Measurements from ENCODE around the gene KLHL8. TPM values are rescaled to one million over a fixed set of nuclear protein-coding genes. Genes with fewer than 3 reads are reported as not detected.
A peak's percentile ranks its signal among the peaks of the same experiment; 100 is the strongest.

The KLHL8 gene
- total and polyA plus RNA-seq, 3 experiments from 2014 or later, result 9.9 to 15.8 (median 15.6) TPM

DNA sequence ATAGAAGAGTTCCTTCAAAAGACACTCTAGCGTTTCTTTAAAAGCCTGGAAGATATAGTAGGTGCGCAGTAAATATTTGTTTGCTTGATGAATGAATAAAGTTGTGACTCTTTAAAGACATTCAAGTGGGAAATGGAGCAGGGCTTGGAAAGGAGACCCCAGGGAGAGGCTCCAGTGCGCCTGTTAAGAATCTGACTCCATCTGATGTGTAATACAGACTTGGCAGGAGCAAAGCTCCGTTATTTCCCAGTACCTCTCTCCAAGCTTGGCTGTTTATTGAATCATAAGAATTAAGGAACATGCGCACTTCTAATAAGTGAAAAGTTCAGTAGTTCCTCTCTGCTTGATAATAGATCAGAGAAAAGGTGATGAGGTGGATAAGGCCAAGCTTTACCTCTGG is 18.8 kb upstream of the KLHL8 start:
- H3K36me3 Mint-ChIP-seq, result peaks cover 1 to 17% (median 6%) of the 10 kb centered on the region in 3 donors
- H3K27ac Mint-ChIP-seq, result no peak overlapping the region
- Histone ChIP-seq H3K9me3 (ENCODE audit: low read length) (peaks cover 6% of the 10 kb centered on the region), H3K4me1 (ENCODE audit: insufficient read depth, low read length) (peaks cover 5% of the 10 kb centered on the region), H3K36me3 (ENCODE audit: insufficient read depth, low read length) (no peaks in the 10 kb centered on the region), H3K27me3 (ENCODE audit: insufficient read depth, low read length, poor library complexity, severe bottlenecking) (no peaks in the 10 kb centered on the region), H3K27ac (ENCODE audit: low read depth, low read length) (no peak overlapping the region), H3K4me3 (ENCODE audit: low read length) (no peak overlapping the region)
- H3K27me3 Mint-ChIP-seq, result peaks cover 14 to 22% of the 10 kb centered on the region in 2 donors
- peaks cover 16 to 21% (median 20%) of the 10 kb centered on the region in 5 donors for H3K9me3 Mint-ChIP-seq
- no peak overlapping the region for H3K4me3 Mint-ChIP-seq
- H3K4me1 Mint-ChIP-seq, result peaks cover 0 to 2% (median 0%) of the 10 kb centered on the region in 3 donors
- ChIA-PET POLR2A (no interaction called here), CTCF (interaction anchor here (0.9 kb wide), 1 partner anchor 317 kb away, joined by 3 read pairs; no protein-coding TSS in a partner anchor)
- no peak for DNase-seq

DNA sequence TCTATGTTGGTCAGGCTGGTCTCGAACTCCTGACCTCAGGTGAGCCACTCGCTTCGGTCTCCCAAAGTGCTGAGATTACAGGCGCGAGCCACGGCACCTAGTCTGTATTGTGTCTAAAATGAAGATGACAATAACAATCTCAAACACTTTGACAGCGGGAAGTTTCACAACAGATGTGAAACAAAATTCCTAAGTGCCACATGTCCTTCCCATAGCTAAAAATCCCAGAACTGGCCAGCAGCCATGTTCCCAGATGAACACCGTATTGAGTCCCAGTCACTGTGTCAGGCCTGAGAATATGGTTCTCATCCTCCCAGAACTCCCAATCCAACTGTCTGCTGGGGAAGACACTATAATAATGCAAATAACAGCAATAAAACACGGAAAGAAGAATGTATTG is 16.4 kb upstream of the KLHL8 start:
- Mint-ChIP-seq H3K4me1 (peaks cover 0 to 2% (median 0%) of the 10 kb centered on the region in 3 donors), H3K27me3 (peaks cover 3 to 19% of the 10 kb centered on the region in 2 donors), H3K9me3 (peaks cover 0 to under 1% (median under 1%) of the 10 kb centered on the region in 5 donors), H3K27ac (no peak overlapping the region), H3K4me3 (peak overlapping the region in 2 of 7 donors; percentile 35 to 78), H3K36me3 (no peaks in the 10 kb centered on the region)
- Histone ChIP-seq H3K9me3 (ENCODE audit: low read length) (no peaks in the 10 kb centered on the region), H3K27me3 (ENCODE audit: insufficient read depth, low read length, poor library complexity, severe bottlenecking) (no peaks in the 10 kb centered on the region), H3K4me3 (ENCODE audit: low read length) (no peak overlapping the region), H3K4me1 (ENCODE audit: insufficient read depth, low read length) (peaks cover 5% of the 10 kb centered on the region), H3K36me3 (ENCODE audit: insufficient read depth, low read length) (no peaks in the 10 kb centered on the region), H3K27ac (ENCODE audit: low read depth, low read length) (no peak overlapping the region)
- CTCF ChIA-PET, result interaction anchor here (1.6 to 4.2 kb wide), 4 partner anchors 17 to 315 kb away, joined by 6 to 43 read pairs (median 12); partner anchors contain the start of gene KLHL8
- POLR2A ChIA-PET, result no interaction called here
- no peak for DNase-seq

DNA sequence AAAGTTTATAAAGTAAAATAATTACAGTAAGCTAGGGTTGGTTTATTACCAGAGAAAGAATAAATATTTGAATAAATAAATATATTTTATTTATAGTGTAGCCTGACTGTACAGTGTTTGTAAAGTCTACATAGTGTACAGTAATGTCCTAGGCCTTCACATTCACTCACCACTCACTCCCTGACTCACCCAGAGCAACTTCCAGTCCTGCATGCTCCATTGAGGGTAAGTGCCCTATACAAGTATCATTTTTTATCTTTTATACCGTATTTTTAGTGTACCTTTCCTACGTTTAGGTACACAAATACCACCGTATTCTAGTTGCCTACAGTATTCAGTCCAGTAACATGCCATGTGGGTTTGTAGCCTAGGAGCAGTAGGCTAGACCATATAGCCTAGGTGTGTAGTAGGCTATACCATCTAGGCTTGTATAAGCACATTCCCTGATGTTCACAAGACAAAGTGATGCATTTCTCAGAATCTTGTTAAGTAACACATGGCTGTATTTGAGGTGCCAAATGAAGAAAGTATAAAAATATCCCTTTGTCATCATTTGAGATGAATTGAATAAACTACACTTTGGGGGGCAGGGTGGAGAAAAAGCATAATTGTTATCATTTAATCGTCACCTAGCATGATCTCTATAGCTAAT is 14.7 kb upstream of the KLHL8 start:
- H3K27me3 Mint-ChIP-seq, result peaks cover 3 to 10% of the 10 kb centered on the region in 2 donors
- Histone ChIP-seq H3K27me3 (ENCODE audit: insufficient read depth, low read length, poor library complexity, severe bottlenecking) (no peaks in the 10 kb centered on the region), H3K9me3 (ENCODE audit: low read length) (no peaks in the 10 kb centered on the region), H3K27ac (ENCODE audit: low read depth, low read length) (no peak overlapping the region), H3K4me3 (ENCODE audit: low read length) (peak overlapping the region; percentile 51), H3K4me1 (ENCODE audit: insufficient read depth, low read length) (peaks cover 5% of the 10 kb centered on the region), H3K36me3 (ENCODE audit: insufficient read depth, low read length) (no peaks in the 10 kb centered on the region)
- POLR2A ChIA-PET, result no interaction called here
- no peaks in the 10 kb centered on the region for H3K36me3 Mint-ChIP-seq
- peak overlapping the region in 1 of 8 donors; percentile 49 for H3K27ac Mint-ChIP-seq
- CTCF ChIA-PET, result interaction anchor here (0.6 to 4.2 kb wide), 17 partner anchors 8 to 313 kb away, joined by 3 to 43 read pairs (median 4); partner anchors contain the start of genes AFF1 and KLHL8
- peaks cover 0 to 2% (median 0%) of the 10 kb centered on the region in 3 donors for H3K4me1 Mint-ChIP-seq
- H3K4me3 Mint-ChIP-seq, result peak overlapping the region; percentile 61 to 88 (median 78)
- no peaks in the 10 kb centered on the region for H3K9me3 Mint-ChIP-seq
- DNase-seq, result no peak

- Mint-ChIP-seq H3K27ac (no peak overlapping the region), H3K27me3 (peaks cover 0 to under 1% of the 10 kb centered on the region in 2 donors), H3K36me3 (no peaks in the 10 kb centered on the region), H3K4me3 (no peak overlapping the region), H3K9me3 (no peaks in the 10 kb centered on the region), H3K4me1 (peaks cover 0 to 2% (median 0%) of the 10 kb centered on the region in 3 donors)
- peaks cover 5% of the 10 kb centered on the region for H3K4me1 ChIP-seq (ENCODE audit: insufficient read depth, low read length)
- ChIA-PET CTCF (no interaction called here), POLR2A (no interaction called here)
- no peak for DNase-seq
- H3K27me3 ChIP-seq (ENCODE audit: insufficient read depth, low read length, poor library complexity, severe bottlenecking), result no peaks in the 10 kb centered on the region
- H3K9me3 ChIP-seq (ENCODE audit: low read length), result no peaks in the 10 kb centered on the region
- H3K36me3 ChIP-seq (ENCODE audit: insufficient read depth, low read length), result no peaks in the 10 kb centered on the region
- H3K27ac ChIP-seq (ENCODE audit: low read depth, low read length), result no peak overlapping the region
- no peak overlapping the region for H3K4me3 ChIP-seq (ENCODE audit: low read length)
These were observed 11.8 kb upstream of the KLHL8 start for GRCh38 chr4:87232216-87232615.

DNA sequence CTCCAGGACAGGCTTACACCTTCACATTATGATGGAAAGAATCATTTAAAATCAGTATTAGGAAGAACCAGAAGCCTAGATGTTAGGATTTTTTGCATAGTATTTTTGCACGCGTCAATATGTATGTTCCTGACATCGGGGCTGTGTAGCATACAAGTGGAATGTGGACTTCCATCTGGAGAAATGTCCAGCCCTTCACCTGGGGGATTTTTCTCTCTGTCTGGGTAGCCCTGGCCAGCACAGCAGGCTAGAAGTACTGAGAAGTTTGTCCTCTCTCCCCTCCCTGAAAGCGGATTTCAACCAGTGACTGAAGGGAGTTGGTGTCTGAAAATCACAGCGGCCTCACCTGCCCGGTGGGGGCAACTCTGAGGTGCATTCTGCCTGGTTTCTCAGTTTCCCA is 10.4 kb upstream of the KLHL8 start:
- H3K36me3 Mint-ChIP-seq, result no peaks in the 10 kb centered on the region
- ChIA-PET POLR2A (no interaction called here), CTCF (no interaction called here)
- no peak overlapping the region for H3K4me3 Mint-ChIP-seq
- H3K27ac ChIP-seq (ENCODE audit: low read depth, low read length), result no peak overlapping the region
- no peaks in the 10 kb centered on the region for H3K9me3 Mint-ChIP-seq
- H3K4me1 Mint-ChIP-seq, result no peaks in the 10 kb centered on the region
- H3K4me1 ChIP-seq (ENCODE audit: insufficient read depth, low read length), result peaks cover 5% of the 10 kb centered on the region
- no peak overlapping the region for H3K4me3 ChIP-seq (ENCODE audit: low read length)
- no peak for DNase-seq
- no peaks in the 10 kb centered on the region for H3K27me3 Mint-ChIP-seq
- no peaks in the 10 kb centered on the region for H3K36me3 ChIP-seq (ENCODE audit: insufficient read depth, low read length)
- no peak overlapping the region for H3K27ac Mint-ChIP-seq
- no peaks in the 10 kb centered on the region for H3K9me3 ChIP-seq (ENCODE audit: low read length)
- H3K27me3 ChIP-seq (ENCODE audit: insufficient read depth, low read length, poor library complexity, severe bottlenecking), result no peaks in the 10 kb centered on the region

DNA sequence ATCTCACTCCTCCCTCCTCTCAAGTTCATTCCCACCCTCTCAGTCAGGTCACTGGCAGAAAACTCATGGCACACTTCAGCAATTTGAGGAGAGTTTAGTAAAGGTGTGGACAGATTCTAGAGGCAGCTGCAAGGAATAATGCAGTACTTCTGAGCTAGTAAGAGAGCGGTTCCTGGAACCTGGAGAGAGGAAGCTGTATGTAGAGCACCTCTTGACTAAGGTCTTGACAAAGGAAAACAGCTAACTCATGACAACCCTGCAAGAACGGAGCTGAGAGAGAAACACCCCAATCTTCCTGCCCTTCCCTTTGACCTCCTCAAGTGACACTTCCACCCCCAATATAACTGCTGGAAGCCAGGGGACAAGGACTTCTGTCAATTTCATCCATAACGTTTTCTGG is 9.6 kb upstream of the KLHL8 start:
- no peaks in the 10 kb centered on the region for H3K36me3 ChIP-seq (ENCODE audit: insufficient read depth, low read length)
- no peak overlapping the region for H3K27ac ChIP-seq (ENCODE audit: low read depth, low read length)
- no peaks in the 10 kb centered on the region for H3K36me3 Mint-ChIP-seq
- no peaks in the 10 kb centered on the region for H3K27me3 ChIP-seq (ENCODE audit: insufficient read depth, low read length, poor library complexity, severe bottlenecking)
- H3K9me3 ChIP-seq (ENCODE audit: low read length), result no peaks in the 10 kb centered on the region
- CTCF ChIA-PET, result no interaction called here
- no peak overlapping the region for H3K4me3 Mint-ChIP-seq
- no peaks in the 10 kb centered on the region for H3K27me3 Mint-ChIP-seq
- peak overlapping the region in 1 of 8 donors; percentile 46 for H3K27ac Mint-ChIP-seq
- no peak for DNase-seq
- no peaks in the 10 kb centered on the region for H3K4me1 ChIP-seq (ENCODE audit: insufficient read depth, low read length)
- POLR2A ChIA-PET, result no interaction called here
- no peaks in the 10 kb centered on the region for H3K9me3 Mint-ChIP-seq
- H3K4me3 ChIP-seq (ENCODE audit: low read length), result no peak overlapping the region
- H3K4me1 Mint-ChIP-seq, result no peaks in the 10 kb centered on the region

DNA sequence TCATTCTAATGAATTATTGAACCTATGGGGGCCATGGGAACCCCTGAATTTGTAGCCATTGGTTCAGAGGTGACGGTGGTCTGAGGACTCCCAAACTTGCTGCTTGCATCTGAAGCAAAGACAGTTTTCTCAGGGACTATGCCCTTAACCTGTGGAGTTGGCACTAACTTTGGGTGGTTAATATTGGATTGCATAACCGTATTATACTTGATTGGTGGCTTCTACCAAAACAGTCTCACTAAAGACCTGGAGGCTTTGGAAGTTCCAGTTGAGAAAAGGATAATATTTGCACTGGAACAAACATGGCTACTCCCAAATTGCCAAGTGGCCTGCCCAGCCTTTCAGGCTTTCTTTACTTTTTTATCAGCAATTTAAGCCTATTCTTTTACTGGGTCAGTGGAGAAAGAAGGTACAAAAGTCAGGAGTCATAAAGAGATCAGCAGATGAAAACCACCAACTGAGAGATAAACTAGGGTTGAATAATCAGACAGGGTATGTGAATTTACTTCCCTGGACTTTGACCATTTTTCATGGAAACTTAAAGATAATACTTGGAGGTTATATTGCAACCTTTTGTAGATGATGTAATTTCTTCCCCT is 7.9 kb upstream of the KLHL8 start:
- Mint-ChIP-seq H3K4me1 (no peaks in the 10 kb centered on the region), H3K27me3 (no peaks in the 10 kb centered on the region), H3K27ac (no peak overlapping the region), H3K9me3 (no peaks in the 10 kb centered on the region), H3K36me3 (no peaks in the 10 kb centered on the region), H3K4me3 (no peak overlapping the region)
- ChIA-PET POLR2A (no interaction called here), CTCF (interaction anchor here (1.7 to 2.7 kb wide), 2 partner anchors 7 to 78 kb away, joined by 4 to 8 read pairs; no protein-coding TSS in a partner anchor)
- no peaks in the 10 kb centered on the region for H3K9me3 ChIP-seq (ENCODE audit: low read length)
- H3K36me3 ChIP-seq (ENCODE audit: insufficient read depth, low read length), result no peaks in the 10 kb centered on the region
- no peaks in the 10 kb centered on the region for H3K4me1 ChIP-seq (ENCODE audit: insufficient read depth, low read length)
- DNase-seq, result no peak
- no peak overlapping the region for H3K4me3 ChIP-seq (ENCODE audit: low read length)
- no peak overlapping the region for H3K27ac ChIP-seq (ENCODE audit: low read depth, low read length)
- H3K27me3 ChIP-seq (ENCODE audit: insufficient read depth, low read length, poor library complexity, severe bottlenecking), result no peaks in the 10 kb centered on the region

DNA sequence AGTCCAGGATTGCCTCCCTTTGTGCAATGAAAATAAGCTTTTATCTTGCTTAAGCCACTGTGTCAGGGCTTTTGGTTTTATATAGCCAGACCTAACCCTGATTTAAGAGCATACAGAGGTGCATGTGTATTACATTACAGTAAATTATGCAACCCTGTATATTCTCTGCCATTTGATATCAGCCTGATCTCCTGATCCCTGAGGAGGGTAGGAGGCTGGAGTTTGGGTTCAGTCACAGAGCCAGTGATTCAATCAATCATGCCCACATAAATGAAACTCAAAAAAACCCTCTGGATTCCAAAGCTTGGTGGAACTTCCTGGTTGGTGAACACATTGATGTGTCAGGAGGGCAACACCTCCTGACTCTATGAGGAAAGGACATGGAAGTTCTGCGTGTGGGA is 7.3 kb upstream of the KLHL8 start:
- Histone ChIP-seq H3K9me3 (ENCODE audit: low read length) (no peaks in the 10 kb centered on the region), H3K36me3 (ENCODE audit: insufficient read depth, low read length) (no peaks in the 10 kb centered on the region), H3K4me1 (ENCODE audit: insufficient read depth, low read length) (no peaks in the 10 kb centered on the region), H3K4me3 (ENCODE audit: low read length) (no peak overlapping the region), H3K27ac (ENCODE audit: low read depth, low read length) (no peak overlapping the region), H3K27me3 (ENCODE audit: insufficient read depth, low read length, poor library complexity, severe bottlenecking) (no peaks in the 10 kb centered on the region)
- Mint-ChIP-seq H3K36me3 (no peaks in the 10 kb centered on the region), H3K4me3 (no peak overlapping the region), H3K9me3 (no peaks in the 10 kb centered on the region), H3K4me1 (no peaks in the 10 kb centered on the region), H3K27me3 (no peaks in the 10 kb centered on the region), H3K27ac (no peak overlapping the region)
- POLR2A ChIA-PET, result no interaction called here
- CTCF ChIA-PET, result interaction anchor here (1.7 to 2.7 kb wide), 2 partner anchors 8 to 77 kb away, joined by 4 to 8 read pairs; no protein-coding TSS in a partner anchor
- no peak for DNase-seq
